Lower lobe of right lung (tissue), 2 donors: ENCODE measurements around the gene SHQ1. TPM values are rescaled to one million over a fixed set of nuclear protein-coding genes. Genes with fewer than 3 reads are reported as not detected.

Source experiments
- ATAC-seq, 2 donors: fragments of 200-7000 bp; cut with Tn5 transposase; one replicate each; pipeline ENCODE4 v1.9.1; 2020 to 2022; ENCODE audit warnings: mild to moderate bottlenecking in 2 of 2, moderate library complexity in 2 of 2
- DNase-seq: peaks from one replicate; pipeline ENCODE4 v3.0.0-alpha.2; 2020
- H3K27ac ChIP-seq: fragments of 200-600 bp; one replicate; pipeline ENCODE4 v1.8.0; 2022
- H3K27me3 ChIP-seq: fragments of 200-600 bp; one replicate; pipeline ENCODE4 v1.8.0; 2022; ENCODE audit warnings: low read depth
- H3K36me3 ChIP-seq: fragments of 200-600 bp; one replicate; pipeline ENCODE4 v1.8.0; 2022; ENCODE audit warnings: mild to moderate bottlenecking
- H3K4me1 ChIP-seq: fragments of 200-600 bp; one replicate; pipeline ENCODE4 v1.8.0; 2022
- H3K4me3 ChIP-seq: fragments of 200-600 bp; one replicate; pipeline ENCODE4 v1.8.0; 2022; ENCODE audit warnings: mild to moderate bottlenecking
- H3K9me3 ChIP-seq: fragments of 200-600 bp; one replicate; pipeline ENCODE4 v1.8.0; 2022
- intact Hi-C: fragments of 100-400 bp; cut with DNase I; formaldehyde crosslinking; loops from one replicate; pipeline ENCODE4 v1.11.0; 2022
- total RNA-seq: library from RNA; stranded (reverse); fragmentation: NEBNext Ultra II Directional; extraction: Animal tissue kit (Norgen Biotek cat#: 25700); gene quantifications from one replicate; pipeline ENCODE4 v1.2.1, GENCODE V29; 2021
- TF ChIP-seq, protein P1 (sequence below): fragments of 200-600 bp; IDR thresholded peaks from one replicate; pipeline ENCODE4 v1.8.0; 2022; ENCODE audit warnings: antibody characterized with exemption, mild to moderate bottlenecking
- donor health status: DM: no; HTN: yes; CAD: no; lungs with severe emphysema.

Gene SHQ1
- total RNA-seq, 1 donor from 2014 or later, result 16.8 TPM

DNA sequence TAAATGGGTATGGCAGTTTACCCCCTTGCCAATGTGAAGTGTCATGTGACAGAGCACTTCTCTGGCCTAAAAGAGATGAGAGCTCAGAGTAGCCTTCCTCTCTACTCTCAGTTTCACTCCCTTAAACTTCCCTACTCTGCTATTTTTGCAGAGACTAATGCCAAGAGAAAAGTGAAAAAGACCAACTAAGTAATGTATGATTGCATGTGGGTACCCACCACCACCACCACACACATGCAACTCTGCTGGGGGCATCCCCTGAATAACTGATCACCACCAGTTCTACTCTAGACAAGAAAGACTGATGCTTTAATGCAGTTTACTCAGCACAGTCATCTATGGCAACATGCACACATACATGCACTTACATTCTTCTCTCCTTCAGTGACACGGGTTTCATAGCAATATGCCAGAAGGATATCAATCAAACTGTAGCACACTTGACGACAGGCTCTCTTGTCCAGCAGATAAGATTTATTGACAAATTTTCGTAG is 31.3 kb downstream of the SHQ1 start:
- intact Hi-C loops, result no loop called here
- Histone ChIP-seq H3K4me3 (no peak overlapping the region), H3K9me3 (no peaks in the 10 kb centered on the region), H3K4me1 (peaks cover 20% of the 10 kb centered on the region), H3K27ac (no peak overlapping the region), H3K27me3 (no peaks in the 10 kb centered on the region), H3K36me3 (peaks cover 4% of the 10 kb centered on the region)
- TF ChIP-seq, protein P1, sequence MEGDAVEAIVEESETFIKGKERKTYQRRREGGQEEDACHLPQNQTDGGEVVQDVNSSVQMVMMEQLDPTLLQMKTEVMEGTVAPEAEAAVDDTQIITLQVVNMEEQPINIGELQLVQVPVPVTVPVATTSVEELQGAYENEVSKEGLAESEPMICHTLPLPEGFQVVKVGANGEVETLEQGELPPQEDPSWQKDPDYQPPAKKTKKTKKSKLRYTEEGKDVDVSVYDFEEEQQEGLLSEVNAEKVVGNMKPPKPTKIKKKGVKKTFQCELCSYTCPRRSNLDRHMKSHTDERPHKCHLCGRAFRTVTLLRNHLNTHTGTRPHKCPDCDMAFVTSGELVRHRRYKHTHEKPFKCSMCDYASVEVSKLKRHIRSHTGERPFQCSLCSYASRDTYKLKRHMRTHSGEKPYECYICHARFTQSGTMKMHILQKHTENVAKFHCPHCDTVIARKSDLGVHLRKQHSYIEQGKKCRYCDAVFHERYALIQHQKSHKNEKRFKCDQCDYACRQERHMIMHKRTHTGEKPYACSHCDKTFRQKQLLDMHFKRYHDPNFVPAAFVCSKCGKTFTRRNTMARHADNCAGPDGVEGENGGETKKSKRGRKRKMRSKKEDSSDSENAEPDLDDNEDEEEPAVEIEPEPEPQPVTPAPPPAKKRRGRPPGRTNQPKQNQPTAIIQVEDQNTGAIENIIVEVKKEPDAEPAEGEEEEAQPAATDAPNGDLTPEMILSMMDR, result no peak
- no peak for DNase-seq
- ATAC-seq, result no peak

DNA sequence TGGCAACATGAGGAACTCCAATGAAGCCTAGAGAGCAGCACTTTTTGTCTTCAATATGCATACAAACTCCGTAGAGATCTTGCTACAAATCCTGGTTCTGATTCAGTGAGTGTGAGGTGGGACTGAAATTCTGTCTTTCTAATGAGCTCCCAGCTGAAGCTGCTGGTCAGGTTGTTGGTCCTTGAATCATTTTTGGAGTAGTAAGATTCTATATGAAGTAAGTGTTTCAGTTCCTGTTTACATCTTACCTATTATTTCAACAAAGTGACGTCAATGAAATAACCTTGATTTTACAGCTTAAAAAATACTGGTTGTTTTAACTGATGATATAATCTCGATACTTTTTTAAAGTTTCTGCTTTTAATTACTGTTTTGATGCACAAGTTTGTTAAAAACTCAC is 33.9 kb downstream of the SHQ1 start:
- no peak overlapping the region for H3K4me3 ChIP-seq
- no peak overlapping the region for H3K27ac ChIP-seq
- H3K27me3 ChIP-seq, result no peaks in the 10 kb centered on the region
- no peak for DNase-seq
- no peaks in the 10 kb centered on the region for H3K9me3 ChIP-seq
- no peak for ATAC-seq
- intact Hi-C loops, result no loop called here
- peaks cover 4% of the 10 kb centered on the region for H3K36me3 ChIP-seq
- peaks cover 6% of the 10 kb centered on the region for H3K4me1 ChIP-seq
- TF ChIP-seq, protein P1, result no peak

DNA sequence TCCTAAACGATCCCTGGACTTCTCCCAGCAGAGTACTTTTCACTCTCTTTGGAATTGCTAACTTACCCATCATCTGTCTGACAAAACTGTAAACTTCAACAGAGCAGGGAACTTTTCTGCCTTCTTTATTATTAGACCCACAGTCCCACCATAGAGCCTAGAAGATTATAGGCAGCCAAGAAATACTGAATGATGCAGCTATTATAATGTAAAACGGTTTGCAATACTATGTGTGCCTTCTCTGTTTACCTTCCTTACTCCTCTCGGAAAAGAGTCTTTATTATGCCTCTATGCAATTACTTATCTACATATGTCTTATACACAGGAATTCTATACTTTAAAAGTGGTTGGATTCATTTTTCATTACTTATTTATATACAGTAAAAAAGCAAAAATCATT is 36.0 kb downstream of the SHQ1 start:
- DNase-seq, result no peak
- ATAC-seq, result no peak
- peaks cover 4% of the 10 kb centered on the region for H3K36me3 ChIP-seq
- H3K4me3 ChIP-seq, result no peak overlapping the region
- no peaks in the 10 kb centered on the region for H3K9me3 ChIP-seq
- peaks cover 6% of the 10 kb centered on the region for H3K4me1 ChIP-seq
- no peaks in the 10 kb centered on the region for H3K27me3 ChIP-seq
- H3K27ac ChIP-seq, result no peak overlapping the region
- TF ChIP-seq, protein P1, result no peak
- intact Hi-C loops, result no loop called here

DNA sequence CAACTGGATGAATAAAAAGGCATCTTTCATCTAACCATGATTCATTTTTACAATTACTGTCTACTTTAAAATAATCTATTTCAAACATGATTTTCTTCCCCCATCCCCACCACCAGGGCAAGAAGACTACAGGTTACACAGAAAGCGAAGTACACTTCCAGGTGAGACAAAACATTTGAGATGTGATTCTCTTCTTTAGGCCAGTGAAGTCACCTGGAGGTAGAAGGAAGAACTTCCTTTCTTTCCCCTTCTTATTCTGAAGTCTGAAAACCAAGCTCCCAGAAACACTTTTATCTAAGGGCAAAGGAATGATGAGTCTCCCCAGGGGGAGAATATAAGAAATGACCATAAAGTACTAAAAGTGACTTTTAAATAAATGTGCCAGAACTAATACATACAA is 36.7 kb downstream of the SHQ1 start:
- DNase-seq, result no peak
- intact Hi-C loops, result no loop called here

DNA sequence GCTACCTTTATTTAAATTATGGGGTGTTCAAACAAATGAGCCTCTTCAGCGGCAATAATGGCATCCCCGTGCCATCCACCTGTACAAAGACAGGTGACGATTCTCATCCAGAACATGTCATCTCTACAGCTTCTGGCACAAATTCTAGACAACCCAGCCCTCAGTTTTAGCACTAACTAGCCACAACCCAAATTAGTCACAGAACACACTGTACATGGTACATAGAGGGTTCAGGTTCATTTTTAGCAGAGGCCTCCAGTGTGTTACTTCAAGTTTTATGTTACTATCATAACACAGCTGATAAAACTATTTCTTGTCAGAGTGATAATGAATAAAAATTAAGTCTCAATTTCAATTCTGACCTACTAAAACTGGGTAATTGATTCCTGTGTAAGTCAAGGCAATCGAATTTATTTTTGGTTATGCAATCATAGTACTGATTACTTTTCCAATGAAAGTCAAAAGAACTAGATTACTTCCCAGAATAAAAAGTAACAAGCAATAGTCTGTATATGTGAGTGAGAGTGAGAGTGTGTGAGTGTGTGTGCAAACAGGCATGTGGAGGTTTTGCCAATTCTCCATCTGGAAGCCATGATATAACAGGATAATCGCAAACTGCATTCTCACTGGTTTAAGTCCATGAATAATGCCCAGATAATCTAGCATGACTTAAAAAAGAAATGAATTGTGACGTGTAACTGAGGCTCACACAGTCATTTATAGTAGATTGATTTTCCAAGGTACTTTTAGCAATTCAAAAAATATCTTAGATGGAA is 37.4 kb downstream of the SHQ1 start:
- Histone ChIP-seq H3K4me3 (no peak overlapping the region), H3K4me1 (peaks cover 6% of the 10 kb centered on the region), H3K9me3 (no peaks in the 10 kb centered on the region), H3K27me3 (no peaks in the 10 kb centered on the region), H3K27ac (no peak overlapping the region), H3K36me3 (peaks cover 4% of the 10 kb centered on the region)
- TF ChIP-seq, protein P1, result no peak
- intact Hi-C loops, result no loop called here
- DNase-seq, result no peak
- no peak for ATAC-seq

More for the DNA sequence above, 36.7 kb downstream of the SHQ1 start:
- no peak for ATAC-seq
- TF ChIP-seq, protein P1, result no peak
- Histone ChIP-seq H3K4me1 (peaks cover 6% of the 10 kb centered on the region), H3K36me3 (peaks cover 4% of the 10 kb centered on the region), H3K4me3 (no peak overlapping the region), H3K9me3 (no peaks in the 10 kb centered on the region), H3K27ac (no peak overlapping the region), H3K27me3 (no peaks in the 10 kb centered on the region)
